ENCODE data around the gene COL15A1.

Gene COL15A1

DNA sequence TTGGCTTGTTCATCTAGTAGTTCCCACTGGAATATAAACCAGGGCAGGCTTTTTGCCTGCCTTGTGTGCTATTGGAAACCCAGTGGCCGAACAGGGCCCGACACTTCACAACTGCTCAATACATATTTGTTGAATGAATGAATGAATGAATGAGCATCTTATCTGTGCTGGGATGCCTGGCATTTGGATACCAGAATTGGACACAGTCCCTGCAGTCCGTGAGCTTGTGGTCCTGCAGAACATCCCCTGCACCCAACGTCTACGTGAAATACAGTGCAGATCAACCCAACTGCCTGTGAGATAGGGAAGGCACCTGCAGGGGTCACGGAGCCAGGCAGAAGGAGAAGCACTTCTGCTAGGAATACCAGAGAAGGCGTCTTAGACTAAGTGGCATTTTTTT, 30.0 kb upstream of the COL15A1 start:
- TF ChIP-seq ZNF384 (IDR thresholded peaks at IDR 0.05) = no peak
- TF ChIP-seq SUZ12 (IDR thresholded peaks at IDR 0.05) = no peak
- no peak for TF ChIP-seq FOXM1 (IDR thresholded peaks at IDR 0.05; ENCODE audit: borderline replicate concordance)
- no peak for TF ChIP-seq HDGF (IDR thresholded peaks at IDR 0.05; ENCODE audit: borderline replicate concordance)
- no peak for TF ChIP-seq ELF4 (IDR thresholded peaks at IDR 0.05)
- TF ChIP-seq SP1 (IDR thresholded peaks at IDR 0.05) = no peak
- TF ChIP-seq NFRKB (IDR thresholded peaks at IDR 0.05) = no peak
- no peak for TF ChIP-seq FOXK2 (IDR thresholded peaks at IDR 0.05)
- TF ChIP-seq, protein P1, sequence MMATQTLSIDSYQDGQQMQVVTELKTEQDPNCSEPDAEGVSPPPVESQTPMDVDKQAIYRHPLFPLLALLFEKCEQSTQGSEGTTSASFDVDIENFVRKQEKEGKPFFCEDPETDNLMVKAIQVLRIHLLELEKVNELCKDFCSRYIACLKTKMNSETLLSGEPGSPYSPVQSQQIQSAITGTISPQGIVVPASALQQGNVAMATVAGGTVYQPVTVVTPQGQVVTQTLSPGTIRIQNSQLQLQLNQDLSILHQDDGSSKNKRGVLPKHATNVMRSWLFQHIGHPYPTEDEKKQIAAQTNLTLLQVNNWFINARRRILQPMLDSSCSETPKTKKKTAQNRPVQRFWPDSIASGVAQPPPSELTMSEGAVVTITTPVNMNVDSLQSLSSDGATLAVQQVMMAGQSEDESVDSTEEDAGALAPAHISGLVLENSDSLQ (IDR thresholded peaks at IDR 0.05) = no peak
- no peak for TF ChIP-seq LEF1 (IDR thresholded peaks at IDR 0.05; ENCODE audit: borderline replicate concordance)
- TF ChIP-seq ARNT (IDR thresholded peaks at IDR 0.05) = no peak
- no peak for TF ChIP-seq CTBP1 (IDR thresholded peaks at IDR 0.05; ENCODE audit: borderline replicate concordance)
- no peak for TF ChIP-seq L3MBTL2 (conservative IDR thresholded peaks at IDR 0.05)
- TF ChIP-seq TARDBP (IDR thresholded peaks at IDR 0.05) = no peak
- no peak for TF ChIP-seq BHLHE40 (IDR thresholded peaks at IDR 0.05; ENCODE audit: borderline replicate concordance)
- no peak for TF ChIP-seq FOXA1 (IDR thresholded peaks at IDR 0.05)
- no peak for DNase-seq (ENCODE audit: extremely low spot score)
- POLR2A ChIA-PET = no interaction called here
- CTCF ChIA-PET = no interaction called here

DNA sequence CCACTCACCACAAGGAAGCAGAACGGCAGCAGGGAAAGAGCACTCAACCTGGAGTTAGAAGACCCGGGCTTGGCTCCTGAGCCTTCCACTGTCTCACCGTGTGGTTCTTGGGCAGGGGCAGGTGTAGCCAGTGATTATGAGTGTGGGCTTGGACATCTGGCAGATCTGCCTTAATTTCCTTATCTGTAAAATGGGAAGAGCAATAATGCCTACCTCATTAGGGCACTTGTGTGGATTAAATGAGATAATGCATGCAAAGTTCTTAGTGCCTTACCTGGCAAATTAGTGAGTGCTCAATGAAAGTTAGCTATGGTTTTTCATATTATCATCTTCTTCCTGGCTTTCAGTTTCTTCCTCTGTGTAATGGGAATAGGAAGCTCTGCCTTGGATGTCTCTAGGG, 28.1 kb upstream of the COL15A1 start:
- POLR2A ChIA-PET = no interaction called here
- CTCF ChIA-PET = interaction anchor here (0.6 kb wide), 1 partner anchor 68 kb away, joined by 3 read pairs; no protein-coding TSS in a partner anchor
- no peak for DNase-seq (ENCODE audit: extremely low spot score)
- TF ChIP-seq CTBP1 (IDR thresholded peaks at IDR 0.05; ENCODE audit: borderline replicate concordance) = no peak
- no peak for TF ChIP-seq TARDBP (IDR thresholded peaks at IDR 0.05)
- no peak for TF ChIP-seq SUZ12 (IDR thresholded peaks at IDR 0.05)
- TF ChIP-seq FOXK2 (IDR thresholded peaks at IDR 0.05) = no peak
- no peak for TF ChIP-seq ELF4 (IDR thresholded peaks at IDR 0.05)
- TF ChIP-seq BHLHE40 (IDR thresholded peaks at IDR 0.05; ENCODE audit: borderline replicate concordance) = no peak
- TF ChIP-seq HDGF (IDR thresholded peaks at IDR 0.05; ENCODE audit: borderline replicate concordance) = no peak
- TF ChIP-seq ARNT (IDR thresholded peaks at IDR 0.05) = no peak
- TF ChIP-seq FOXM1 (IDR thresholded peaks at IDR 0.05; ENCODE audit: borderline replicate concordance) = no peak
- no peak for TF ChIP-seq ZNF384 (IDR thresholded peaks at IDR 0.05)
- TF ChIP-seq L3MBTL2 (conservative IDR thresholded peaks at IDR 0.05) = no peak
- TF ChIP-seq FOXA1 (IDR thresholded peaks at IDR 0.05) = no peak
- TF ChIP-seq NFRKB (IDR thresholded peaks at IDR 0.05) = no peak
- no peak for TF ChIP-seq SP1 (IDR thresholded peaks at IDR 0.05)
- TF ChIP-seq LEF1 (IDR thresholded peaks at IDR 0.05; ENCODE audit: borderline replicate concordance) = no peak
- TF ChIP-seq, protein P1 (IDR thresholded peaks at IDR 0.05) = no peak

DNA sequence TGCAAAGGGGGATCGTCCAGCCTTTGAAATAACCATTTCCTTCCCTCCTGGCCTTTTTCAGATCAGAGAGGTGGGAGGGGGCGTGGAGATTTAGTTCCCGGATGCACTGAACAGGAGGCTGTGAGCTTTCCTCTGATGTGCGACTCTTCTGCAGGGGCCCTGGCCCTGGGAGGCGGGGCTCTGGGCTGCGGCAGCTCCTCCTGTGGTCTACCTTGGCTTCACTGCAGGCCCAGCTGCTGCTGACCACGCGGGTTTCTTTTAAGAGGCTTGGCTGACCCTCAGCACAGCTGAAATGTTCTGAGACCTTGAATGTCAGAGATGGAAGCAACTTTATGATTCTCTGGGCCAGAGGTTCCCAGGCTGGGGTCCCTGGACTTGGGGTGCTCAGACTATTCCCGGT, 27.0 kb upstream of the COL15A1 start:
- TF ChIP-seq SUZ12 (IDR thresholded peaks at IDR 0.05) (no peak), HDGF (IDR thresholded peaks at IDR 0.05; ENCODE audit: borderline replicate concordance) (no peak), SP1 (IDR thresholded peaks at IDR 0.05) (no peak)
- DNase-seq (ENCODE audit: extremely low spot score) = peak; percentile 27
- ChIA-PET POLR2A (no interaction called here), CTCF (no interaction called here)

DNA sequence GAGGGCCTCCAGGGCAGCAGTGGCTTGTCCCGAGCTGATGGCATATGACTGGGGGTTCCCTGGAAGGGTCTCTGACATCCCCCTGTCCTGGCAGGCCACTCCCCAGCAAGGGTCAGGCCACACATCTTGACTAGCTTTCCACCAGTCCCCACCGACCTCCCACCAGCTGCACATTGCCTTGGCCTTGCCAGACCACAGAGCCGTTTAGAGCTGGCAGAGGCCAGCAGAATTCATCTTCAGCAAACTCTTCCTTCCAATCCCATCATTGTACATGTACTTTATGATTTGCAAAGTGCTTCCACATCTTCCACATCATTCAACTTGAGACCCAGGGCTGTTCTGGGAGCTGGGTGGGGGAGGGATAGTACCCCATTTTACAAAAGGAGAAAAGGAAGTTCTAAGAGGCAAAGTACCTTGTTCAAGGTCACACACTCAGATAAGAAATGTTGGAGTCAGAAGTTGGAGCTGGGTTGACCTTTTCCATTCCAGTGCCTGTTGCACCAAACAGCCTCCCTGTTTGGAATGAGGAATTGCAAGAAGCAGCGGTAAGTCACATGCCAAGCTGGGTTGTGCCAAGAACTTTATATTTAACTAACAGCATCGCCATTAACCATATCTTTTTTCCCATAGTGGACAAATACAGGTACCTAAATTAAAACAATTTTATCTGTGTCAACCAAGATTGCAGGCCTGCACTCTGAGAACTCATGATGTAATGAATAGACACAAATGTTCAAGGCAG, 25.8 kb upstream of the COL15A1 start:
- TF ChIP-seq HDGF (IDR thresholded peaks at IDR 0.05; ENCODE audit: borderline replicate concordance) (no peak), LEF1 (IDR thresholded peaks at IDR 0.05; ENCODE audit: borderline replicate concordance) (no peak), ELF4 (IDR thresholded peaks at IDR 0.05) (no peak), SP1 (IDR thresholded peaks at IDR 0.05) (no peak), BHLHE40 (IDR thresholded peaks at IDR 0.05; ENCODE audit: borderline replicate concordance) (no peak), CTBP1 (IDR thresholded peaks at IDR 0.05; ENCODE audit: borderline replicate concordance) (no peak), FOXM1 (IDR thresholded peaks at IDR 0.05; ENCODE audit: borderline replicate concordance) (no peak), FOXA1 (IDR thresholded peaks at IDR 0.05) (no peak), ARNT (IDR thresholded peaks at IDR 0.05) (no peak), L3MBTL2 (conservative IDR thresholded peaks at IDR 0.05) (no peak), FOXK2 (IDR thresholded peaks at IDR 0.05) (no peak), SUZ12 (IDR thresholded peaks at IDR 0.05) (no peak), ZNF384 (IDR thresholded peaks at IDR 0.05) (no peak), TARDBP (IDR thresholded peaks at IDR 0.05) (no peak), NFRKB (IDR thresholded peaks at IDR 0.05) (no peak)
- TF ChIP-seq, protein P1 (IDR thresholded peaks at IDR 0.05) = no peak
- POLR2A ChIA-PET = no interaction called here
- CTCF ChIA-PET = no interaction called here
- no peak for DNase-seq (ENCODE audit: extremely low spot score)

DNA sequence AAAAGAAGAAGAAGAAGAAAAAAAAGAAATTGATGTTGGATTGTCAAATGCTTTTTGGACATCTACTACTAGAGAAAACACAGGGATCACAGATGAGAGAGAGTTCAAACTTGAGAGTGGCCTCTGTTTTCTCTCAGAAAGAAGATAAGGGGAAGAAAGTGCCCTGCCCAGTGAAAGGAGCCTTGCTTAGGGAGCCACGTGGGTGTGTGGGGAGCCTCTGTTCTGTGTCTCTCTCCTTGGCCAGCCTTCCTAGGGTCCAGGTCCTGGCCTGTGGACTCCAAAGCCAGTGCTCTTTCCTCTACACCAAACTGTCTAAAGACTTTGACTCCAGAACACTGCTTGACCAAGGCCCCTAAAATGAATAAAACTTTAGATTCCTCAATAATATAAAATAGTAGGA, 22.0 kb upstream of the COL15A1 start:
- ChIA-PET CTCF (no interaction called here), POLR2A (no interaction called here)
- TF ChIP-seq FOXM1 (IDR thresholded peaks at IDR 0.05; ENCODE audit: borderline replicate concordance) (no peak), NFRKB (IDR thresholded peaks at IDR 0.05) (no peak), SP1 (IDR thresholded peaks at IDR 0.05) (no peak), CTBP1 (IDR thresholded peaks at IDR 0.05; ENCODE audit: borderline replicate concordance) (no peak), BHLHE40 (IDR thresholded peaks at IDR 0.05; ENCODE audit: borderline replicate concordance) (no peak), LEF1 (IDR thresholded peaks at IDR 0.05; ENCODE audit: borderline replicate concordance) (no peak), ELF4 (IDR thresholded peaks at IDR 0.05) (no peak), L3MBTL2 (conservative IDR thresholded peaks at IDR 0.05) (no peak)

More for the DNA sequence above, 22.0 kb upstream of the COL15A1 start:
- no peak for DNase-seq (ENCODE audit: extremely low spot score)
